Cerebellar nuclear complex (tissue), 1 donor: Measurements from ENCODE around the gene SRMS.

ENCODE experiments used
- DNase-seq, 2 experiments: peaks; one replicate each; lab custom pipeline; 2025; lab: John Stamatoyannopoulos, UW

The SRMS gene

DNA sequence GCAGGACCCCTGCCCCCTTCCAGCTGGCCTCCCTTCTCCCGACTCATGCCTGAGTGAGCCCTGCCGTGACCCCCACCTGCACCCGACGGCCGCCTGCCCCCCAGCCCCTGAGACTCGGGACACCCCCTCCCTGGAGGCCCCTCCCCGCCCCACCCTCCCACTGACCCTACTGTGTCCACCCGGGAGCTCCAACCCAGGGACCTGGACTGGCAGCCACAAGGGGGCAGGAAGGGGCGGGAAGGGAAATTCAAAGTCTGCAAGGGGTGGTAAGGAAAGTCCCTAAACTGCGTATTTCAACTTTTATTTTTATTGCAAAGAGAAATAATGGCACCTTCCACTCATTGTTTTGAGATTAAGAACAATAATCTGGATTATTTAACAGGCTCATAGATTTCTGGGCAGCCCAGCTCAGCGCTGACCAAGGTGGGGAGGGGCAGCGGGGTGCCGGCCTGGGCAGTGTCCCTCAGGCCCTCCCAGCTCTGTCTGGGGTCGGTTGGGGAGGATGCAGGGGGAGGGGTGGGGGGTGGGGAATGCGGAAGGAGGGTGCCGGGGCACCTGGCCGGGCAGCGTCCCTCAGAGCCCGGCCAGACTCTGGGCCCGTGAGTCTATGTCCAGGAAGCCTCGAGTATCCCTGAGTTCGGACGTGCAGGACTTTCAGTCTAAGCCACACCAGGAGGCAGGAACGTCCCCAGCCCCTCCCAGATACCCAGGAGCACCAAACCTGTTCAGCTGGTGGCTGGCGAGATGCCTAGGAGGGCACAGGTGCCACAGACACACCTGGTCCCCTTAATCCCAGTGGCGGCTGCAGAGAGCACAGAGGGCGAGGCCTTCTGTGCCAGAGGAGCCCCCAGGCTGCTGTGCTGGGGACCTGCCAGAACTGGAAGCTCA lies 9.1 kb downstream of the SRMS start:
- no peak for DNase-seq

DNA sequence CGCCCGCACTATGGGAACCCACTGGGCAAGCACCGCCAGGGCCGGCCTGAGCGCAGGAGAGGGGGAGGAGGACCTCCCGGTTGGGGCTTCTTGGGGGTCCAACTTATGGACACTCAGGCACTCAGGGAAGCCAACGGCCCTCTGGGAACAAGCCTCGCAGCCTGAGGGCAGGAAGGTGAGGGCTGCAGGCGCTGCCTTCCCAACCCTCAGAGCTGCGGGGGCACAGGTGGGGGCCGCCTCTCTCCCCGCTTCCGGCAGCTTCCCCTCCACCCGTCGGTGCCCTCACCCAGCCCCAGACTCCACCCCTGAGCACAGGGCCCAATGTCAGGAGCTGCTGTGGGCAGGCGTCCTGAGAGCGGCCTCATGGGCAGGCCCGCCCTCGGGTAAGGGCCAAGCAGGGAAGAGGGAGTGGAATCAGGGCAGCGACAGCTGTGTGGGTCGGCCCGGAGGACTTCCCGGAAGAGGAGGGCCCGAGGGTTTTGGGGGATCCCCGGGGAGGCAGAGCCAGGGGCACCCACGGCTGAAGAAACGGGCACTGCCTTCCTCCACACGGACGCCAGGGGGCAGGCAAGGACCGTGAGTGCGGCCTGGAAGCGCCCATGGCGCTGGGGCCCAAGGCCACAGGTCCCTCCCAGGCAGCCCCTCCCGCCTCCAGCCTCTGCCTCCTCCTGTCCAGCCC lies 9.9 kb downstream of the SRMS start:
- DNase-seq: no peak

DNA sequence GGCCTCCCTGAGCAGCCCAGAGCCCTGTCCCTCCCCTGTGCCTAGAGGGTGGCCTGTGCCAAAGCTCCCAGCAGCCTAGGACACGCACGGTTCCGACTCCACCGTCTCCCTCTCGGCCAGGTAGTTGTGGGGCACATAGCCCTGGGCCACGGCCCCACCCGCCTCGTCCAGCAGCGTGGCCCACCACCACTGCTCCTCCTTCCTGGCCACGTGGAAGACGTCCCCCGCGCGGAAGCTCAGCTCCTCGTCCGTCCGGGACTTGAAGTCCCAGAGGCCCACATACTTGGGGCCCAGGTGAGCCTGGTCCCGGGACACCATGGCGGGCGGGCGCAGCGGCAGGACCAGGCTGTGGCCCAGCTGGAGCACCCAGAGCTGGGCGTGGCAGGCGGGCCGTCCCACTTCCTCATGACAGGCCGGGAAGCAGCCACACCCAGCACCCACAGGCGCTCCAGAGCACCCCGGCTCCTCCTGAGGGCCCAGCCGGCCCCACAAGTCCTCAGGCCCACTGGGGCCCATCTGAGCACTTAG lies 10.5 kb downstream of the SRMS start, which contains the start of gene PTK6:
Gene PTK6, minus strand, starts transcription at position 380 of the 528 bp plus-strand sequence. Its CDS starts 62 bp downstream, at position 318.
- DNase-seq: no peak

DNA sequence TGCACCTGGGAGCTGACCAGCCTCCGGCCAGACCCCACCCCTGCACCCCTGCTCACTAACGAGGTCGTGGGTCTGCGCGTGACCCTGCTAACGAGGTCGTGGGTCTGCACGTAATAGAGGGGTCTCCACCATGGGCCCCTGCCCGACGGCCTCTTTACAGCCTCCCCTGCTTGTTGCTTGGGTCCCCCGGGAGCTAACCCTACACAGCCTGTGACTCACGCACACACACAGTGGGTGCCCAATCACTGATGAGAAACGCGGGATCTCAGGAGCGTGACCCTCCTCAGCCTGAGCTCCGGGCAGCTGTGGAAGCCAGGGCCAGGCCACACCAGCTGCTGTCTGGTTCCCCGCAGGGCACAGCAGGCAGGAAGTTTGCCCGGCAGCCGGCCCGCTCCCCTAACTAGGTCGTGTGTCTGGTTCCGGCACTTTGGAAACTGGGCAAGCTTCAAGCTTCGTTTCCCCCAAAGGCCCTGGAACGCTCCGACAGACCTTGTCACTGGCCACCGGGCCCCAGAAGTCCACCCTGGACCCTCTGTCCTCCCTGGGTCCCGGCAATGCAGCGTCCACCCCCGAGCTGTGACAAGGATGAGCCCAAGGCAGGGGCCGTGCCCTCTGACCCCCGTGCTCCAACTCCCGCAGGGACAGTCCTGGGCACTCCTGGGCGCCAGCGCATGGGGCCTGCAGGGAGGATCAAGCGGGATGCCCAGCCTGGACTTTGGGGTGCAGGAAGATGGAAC lies 11.1 kb downstream of the SRMS start:
- DNase-seq: no peak

DNA sequence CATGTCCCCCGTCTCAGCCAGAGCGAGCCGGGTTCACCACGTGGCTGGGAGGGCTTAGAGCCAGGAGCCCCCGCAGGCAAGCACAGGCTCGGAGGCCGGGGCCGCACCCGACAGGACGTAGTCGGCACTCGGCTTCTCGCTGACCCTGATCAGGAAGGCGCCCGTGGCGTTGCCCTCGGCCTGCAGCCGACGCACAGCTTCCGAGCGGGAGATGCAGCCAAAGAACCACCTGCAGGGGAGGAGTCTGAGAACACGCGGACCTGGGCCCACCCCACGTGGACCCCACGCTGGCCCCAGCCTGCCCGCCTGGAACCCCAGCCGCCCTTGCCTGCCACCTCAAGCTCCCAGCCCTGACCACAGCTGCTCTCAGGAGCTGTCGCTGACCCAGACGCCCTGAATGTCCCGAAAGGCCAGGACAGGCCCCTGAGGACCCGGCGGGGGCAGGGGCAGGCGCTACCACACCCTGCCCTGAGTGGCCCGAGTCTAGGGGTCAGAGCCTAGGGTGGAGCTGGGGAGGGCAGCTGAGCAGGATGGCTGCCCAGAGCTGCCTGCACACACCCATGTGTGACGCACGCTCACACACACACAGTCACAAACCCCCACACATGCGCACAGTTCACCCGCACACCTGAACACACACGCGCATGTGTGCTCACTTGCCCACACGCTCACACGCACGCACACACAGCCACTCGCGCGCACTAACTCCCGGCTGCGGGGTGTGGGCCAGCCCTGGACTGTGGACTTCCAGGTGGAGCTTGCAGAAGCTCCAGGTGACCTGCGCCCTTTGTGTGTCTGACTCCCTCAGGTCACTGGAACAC lies 12.5 kb downstream of the SRMS start:
- DNase-seq: no peak

DNA sequence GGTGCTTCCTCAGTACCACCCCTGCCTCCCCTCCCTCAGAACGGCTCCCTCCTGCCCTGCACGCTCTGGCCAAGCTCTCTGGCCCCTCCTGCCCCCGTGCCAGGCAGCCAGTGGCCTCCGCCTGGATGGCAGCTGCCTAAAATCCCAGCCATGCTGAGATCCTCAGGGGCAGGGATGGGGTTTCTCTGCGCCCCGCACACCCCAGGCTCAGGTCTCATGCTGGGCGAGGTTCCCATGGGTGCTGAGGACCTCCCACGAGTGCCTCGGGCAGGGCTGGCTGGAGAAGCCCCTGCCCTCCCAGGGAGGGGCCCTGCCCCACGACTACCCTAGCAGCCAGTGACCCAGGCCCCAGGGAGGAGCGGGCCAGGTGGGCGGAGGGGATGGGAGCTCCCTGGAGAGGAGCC lies 13.1 kb downstream of the SRMS start:
- DNase-seq: no peak

DNA sequence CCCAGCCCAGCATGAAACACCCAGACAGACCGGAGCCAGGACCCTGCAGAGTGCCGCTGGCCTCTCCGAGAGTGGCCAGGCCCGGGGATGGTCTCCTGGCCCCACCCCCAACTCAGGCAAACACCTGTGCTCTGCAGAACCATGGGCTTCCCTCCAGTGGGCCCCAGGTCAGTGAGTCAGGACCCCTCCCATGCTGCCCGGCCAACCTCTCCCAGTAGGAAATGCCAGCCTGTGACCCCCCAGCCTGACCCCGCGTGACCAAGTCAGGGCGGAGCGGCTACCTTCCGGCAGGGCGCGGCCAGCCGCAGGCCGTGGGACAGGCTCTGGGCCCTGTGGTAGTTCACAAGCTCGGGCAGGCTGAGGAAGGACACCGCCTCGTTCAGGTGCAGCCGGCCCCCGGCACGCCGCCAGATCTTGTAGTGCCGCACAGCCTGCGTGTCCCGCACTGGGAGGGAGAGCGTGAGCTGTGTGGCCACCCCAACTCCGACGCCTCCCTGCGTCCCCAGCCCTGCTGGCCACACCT lies 13.6 kb downstream of the SRMS start:
- no peak for DNase-seq

DNA sequence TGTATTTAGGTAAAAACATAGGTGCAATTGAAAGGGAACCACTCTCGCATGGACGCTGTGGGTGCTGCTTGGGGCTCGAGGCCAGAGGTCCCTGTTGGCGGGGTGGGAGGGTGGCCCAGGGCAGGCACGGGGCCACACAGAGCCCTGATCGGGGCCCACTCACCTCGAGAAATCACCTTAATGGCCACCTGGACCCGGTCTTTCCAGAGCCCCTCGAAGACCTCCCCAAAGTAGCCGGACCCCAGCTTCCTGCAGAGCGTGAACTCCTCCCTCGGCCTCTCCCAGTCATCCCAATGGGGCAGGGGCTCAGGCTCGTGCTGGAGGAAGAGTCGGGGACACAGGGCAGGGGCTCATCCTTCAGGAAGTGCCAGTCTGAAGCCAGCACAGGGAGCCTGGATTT lies 14.2 kb downstream of the SRMS start:
- DNase-seq: no peak

DNA sequence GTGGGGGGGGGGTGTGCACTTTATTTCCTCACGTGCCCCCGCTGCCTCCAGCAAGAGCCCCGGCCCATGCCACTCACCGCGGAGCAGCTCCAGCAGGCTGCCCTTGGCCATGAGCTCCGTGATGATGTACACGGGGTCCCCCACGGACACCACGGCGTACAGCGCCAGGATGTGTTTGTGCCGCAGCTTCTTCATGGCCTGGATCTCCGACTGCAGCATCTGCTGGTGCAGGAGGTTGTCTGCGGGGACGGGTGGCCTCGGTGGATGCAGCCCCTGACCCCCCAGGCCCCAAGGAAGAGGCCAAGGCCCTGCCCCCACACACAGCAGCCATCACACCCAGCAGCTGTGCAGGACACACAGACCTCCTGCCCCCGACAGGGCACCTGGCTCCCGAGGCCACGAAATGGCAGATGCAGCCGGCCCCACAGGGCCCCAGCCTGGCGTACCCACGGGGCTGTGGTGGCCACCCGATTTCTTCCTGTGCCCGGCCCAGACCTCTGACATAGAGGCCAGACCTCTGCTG lies 15.0 kb downstream of the SRMS start:
- DNase-seq: no peak

DNA sequence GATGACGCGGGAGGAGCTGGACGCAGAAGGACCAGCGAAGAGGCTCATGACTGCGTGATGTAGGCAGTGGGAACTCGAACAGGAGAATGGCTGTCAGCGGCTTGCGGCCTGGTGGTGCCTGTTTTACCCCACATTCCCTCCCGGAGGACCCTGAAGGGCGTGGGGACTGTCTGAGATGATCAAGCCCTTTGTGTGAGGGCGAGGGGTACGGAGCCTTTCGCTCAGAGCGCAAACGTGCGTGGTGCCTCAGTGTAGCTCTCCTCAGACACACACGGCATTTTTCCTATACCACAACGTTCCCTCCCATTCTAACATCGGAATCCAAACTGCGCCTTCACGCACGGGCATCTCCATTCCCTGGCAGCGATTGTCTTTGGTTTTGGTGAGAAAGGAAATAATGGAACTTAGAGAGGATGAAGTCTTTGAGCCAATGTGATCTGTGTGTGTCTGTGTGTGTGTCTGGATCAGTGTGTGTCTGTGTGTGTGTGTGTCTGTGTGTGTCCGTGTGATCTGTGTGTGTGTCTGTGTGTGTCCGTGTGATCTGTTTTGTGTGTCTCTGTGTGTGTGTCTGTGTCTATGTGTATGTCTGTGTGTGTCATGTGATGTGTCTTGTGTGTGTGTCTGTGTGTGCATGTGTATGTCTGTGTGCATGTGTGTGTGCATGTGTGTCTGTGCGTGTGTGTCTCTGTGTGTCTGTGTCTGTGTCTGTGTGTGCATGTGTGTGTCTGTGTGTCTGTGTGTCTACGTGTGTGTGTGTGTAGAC lies 15.7 kb downstream of the SRMS start:
- no peak for DNase-seq

DNA sequence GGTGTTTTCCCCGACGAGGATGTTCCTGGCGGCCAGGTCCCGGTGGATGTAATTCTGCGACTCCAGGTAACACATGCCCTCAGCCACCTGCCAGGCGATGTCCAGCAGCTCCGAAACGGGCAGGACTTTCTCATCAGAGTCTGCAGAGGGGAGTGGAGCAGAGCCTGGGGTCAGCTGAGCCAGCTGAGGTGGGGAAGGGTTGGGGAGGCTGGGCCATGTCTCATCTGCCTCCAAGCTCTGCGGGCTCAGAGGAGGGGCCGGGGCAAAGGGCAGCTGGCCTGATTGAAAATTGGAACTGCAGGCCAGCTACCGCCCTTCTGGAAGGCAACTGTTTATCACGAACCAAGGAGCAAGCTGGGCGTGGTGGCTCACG lies 16.8 kb downstream of the SRMS start:
- DNase-seq: no peak

DNA sequence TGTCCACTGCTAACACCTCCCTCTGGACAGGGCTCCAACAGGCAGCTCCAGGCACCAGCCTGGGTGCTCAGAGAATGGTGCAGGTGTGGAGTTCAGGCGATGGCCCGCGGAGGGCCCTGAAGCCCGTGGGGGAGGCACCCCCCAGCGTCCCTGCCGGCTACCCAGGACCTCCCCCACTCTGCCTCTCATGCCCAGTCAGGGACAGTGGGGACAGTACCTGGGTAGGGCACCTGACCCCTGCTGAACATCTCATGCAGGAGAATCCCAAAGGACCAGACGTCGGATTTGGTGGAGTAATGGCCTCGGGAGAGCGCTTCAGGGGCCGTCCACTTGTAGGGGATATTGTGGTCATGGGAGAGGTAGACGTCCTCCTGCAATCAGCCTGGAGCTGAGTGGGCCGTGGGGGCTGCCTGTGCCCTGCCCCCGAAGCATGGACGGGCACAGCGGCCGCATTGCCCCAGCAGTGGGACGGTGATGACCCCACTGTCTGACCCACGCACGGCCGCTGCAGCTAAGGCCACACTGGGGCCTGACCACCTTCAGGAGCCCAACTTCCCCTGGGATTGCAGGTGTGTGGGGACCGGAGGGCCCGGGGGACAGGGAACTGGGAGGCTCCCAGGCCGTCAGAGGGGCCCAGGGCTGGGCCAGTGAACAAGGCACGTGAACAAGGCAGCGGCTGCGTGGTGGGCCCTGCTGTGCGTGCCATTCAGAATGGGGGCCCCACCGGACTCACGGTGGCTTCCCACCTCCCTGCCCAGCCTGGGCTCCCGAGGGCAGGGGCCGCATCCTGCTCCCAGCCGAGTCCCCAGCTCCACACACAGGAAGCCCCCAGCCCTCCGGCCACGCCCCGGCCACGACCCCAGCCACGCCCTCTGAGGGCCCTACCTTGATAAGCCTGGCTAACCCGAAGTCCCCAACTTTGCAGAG lies 17.4 kb downstream of the SRMS start:
- DNase-seq: no peak

DNA sequence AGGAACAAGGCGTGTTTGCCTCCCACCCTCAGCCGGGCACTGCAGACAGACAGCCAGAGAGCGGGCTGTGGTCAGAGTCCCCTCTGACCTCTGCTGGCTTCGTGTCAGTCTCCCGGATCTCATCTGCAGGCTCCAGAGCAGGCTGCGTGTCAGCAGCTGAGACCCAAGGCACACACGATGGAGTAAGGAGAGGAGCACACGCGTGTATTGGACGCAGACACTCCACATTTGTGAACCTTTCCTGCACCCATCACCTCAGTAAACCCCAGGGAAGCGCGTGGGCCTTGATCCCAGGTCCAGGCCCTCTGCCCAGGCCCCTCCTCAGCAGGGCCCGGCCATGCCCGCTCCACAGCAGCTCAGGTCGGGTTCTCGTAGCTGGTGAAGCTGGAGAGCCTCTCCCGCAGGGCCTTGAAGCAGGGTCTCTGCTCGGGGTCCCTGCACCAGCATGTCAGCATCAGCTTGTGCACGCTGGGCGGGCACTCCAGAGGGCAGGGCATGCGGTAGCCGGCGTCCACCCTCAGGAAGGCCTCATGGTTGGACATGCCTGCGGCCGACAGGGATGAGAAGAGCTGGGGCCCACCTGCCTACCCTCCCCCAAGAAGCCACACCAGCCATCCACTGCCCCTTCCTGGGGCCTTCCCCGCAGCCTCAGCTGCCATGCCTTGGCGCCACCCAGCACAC lies 18.2 kb downstream of the SRMS start:
- no peak for DNase-seq

DNA sequence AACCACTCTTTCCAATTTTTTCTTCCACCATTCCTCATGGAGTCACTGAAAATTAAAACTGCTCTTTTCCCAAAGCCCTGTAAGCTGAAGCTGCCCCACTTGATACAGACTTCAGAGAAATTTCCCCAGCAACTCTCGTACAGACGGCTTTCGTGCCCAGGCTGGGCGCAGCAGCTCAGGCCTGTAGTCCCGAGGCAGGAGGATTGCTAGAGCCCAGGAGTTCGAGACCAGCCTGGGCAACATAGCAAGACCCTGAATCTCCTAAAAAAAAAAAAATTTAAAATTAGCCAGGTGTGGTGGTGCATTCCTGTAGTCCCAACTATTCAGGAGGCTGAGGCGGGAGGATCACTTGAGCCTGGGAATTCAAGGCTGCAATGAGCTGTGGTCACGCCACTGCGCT lies 20.4 kb downstream of the SRMS start:
- no peak for DNase-seq

DNA sequence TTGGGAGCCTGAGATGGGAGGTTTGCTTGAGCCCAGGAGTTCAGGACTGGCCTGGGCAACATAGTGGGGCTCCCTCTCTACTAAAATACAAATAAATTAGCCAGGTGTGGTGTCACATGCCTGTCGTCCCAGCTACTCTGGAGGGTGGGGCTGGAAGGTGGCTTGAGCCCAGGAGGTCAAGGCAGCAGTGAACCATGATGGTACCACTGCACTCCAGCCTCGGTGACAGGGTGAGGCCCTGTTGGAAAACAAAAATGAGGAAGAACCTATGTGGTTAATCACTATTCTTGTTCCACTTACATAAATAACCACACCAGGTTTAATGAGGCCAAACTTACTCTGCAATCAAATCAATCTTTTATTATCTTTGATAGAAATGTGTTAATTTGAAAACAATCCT lies 21.6 kb downstream of the SRMS start:
- DNase-seq: no peak

DNA sequence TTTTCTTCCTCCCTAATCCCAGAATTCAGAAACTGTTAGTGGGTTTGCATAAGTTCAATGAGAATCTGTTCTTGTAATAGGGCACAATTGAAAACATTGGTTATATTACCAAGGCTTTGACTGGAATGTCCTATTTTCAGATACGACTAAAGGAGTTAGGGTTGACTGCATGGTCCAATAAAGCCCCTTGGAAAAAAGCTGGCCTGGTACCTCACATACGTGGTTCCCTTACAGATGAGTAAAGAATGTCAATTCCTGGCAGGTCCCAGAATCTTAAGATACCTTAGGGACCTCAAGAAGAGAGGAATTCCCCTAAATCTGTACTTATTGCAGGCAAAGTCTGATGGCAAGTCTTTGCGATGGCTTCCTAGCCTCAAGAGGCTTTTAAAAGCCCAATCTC lies 22.4 kb downstream of the SRMS start:
- DNase-seq: no peak

DNA sequence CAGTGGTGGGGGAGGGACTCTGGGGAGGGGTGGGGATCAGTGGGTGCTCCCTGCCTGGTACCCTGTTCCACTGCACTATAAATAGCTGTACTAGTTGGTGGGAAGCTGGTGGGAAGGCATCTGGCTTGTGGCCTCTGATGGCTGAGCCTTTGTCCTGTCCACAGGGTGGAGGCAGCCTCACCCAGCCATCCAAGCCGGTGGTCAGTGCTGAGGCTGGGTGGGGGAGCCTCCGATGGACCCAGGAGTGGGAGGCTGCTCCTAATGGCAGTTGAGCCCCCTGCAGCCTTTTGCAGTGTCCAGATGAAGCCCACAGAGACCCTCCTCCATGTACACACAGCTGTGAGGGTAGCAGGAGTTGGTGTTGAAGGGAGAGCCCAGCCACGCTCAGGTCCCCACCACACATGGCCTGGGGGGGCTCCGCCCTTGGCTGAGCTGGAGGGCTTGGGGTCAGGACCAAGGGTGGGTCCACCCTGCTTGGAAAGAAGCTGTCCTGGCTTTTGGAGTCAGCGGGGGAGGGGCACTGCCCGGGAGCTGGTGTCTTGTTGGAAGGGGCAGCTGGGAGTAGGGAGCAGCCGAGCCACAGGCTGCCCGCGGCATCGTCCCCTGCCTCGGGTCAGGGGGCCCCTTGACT lies 24.5 kb downstream of the SRMS start:
- no peak for DNase-seq
